OCI-LY3 (cell line): ENCODE results near the gene TEC.

Experiments used
- CTCF ChIP-seq: fragments of 200-600, 300-600 bp; sonication (generic); IDR thresholded peaks from 2 replicates; pipeline ENCODE4 v1.5.1; 2014; ENCODE audit warnings: antibody characterized with exemption, low read length, low read depth
- EZH2phosphoT487 ChIP-seq: fragments of 200-600 bp; shearing (Covaris generic); IDR thresholded peaks from 2 replicates; pipeline ENCODE4 v1.6.1; 2018; ENCODE audit warnings: antibody characterized with exemption, mixed run types, low read depth

- TF ChIP-seq EZH2phosphoT487: no peak
- TF ChIP-seq CTCF: no peak
Observed at GRCh38 chr4:48215977-48216376, 53.7 kb downstream of the TEC start.
